ENCODE measurements around the gene GNB1. TPM values are rescaled to one million over a fixed set of nuclear protein-coding genes. Genes with fewer than 3 reads are reported as not detected.

Gene GNB1
- total RNA-seq, 1 donor from 2014 or later: 182 TPM

- no peak for ATAC-seq
- intact Hi-C loops (cut with DNase I): no loop called here
- peak; percentile 61 for DNase-seq (ENCODE audit: missing footprints)
Measured at GRCh38 chr1:1914101-1914970, 23.4 kb upstream of the GNB1 start.

DNA sequence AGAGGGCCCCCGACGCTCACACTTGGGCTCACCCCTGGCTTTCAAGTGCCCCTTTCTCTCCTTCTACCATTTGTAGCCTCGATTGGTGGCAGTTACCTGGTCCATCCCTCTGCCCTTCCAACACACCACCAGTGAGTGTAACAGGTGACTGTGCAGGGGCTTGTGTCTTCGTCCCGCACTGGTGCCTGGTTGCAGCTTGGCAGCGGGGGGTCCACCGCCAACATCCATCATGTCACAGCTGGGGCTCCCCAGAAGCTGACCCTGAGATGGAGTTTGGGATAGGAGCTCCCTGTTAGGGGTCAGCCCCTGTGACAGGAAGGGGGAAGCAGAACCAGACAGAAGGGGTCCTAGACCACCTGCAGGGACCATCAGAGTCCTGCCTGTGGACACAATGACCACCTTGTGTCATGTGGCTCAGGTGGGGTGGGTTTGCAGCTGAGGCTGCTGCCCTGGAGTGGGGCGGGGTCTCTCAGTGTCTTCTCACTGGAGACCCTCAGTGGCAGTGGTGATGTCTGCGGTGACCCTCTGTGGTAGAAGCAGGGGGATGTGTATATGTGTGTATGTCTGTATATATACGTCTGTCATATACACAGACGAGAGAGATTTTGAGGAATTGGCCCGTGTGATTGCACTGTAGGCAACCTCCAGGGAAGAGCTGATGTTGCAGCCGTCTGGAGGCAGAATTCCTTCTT lies 20.6 kb upstream of the GNB1 start:
- intact Hi-C loops (cut with DNase I): no loop called here
- DNase-seq (ENCODE audit: missing footprints): peak; percentile 3
- no peak for ATAC-seq

DNA sequence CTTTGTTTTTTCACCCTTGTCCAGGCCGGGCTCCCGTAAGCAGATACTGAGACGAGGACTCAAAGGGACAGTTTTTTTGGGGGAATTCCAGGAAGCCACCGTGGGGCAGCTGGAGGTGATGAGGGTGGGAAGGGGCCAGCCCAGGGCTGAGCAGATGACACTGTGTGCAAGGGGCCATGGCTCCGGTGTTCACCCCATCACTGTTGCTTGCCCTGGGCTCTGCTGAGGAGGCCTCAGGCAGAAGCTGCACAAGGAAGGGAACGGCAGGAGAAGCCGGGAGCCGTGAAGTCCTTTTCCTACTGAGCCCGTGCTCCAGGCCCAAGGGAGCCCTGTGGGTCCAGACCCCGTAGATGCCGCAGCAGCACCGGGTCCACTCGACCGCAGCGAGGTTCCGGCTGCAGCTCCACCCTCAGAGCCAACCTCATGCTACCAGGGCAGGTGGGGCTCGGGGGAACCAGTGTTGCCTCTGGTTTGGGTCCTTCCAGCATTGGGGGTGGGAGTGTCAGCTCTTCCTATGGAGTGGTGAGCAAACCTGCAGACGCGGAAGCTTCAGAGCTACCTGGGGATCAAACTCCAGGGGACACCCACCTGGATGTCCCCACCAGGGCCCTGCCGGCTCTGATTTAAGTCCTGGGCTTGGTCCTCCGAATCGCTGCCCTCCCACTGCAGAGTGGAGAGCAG lies 19.9 kb upstream of the GNB1 start:
- intact Hi-C loops (cut with DNase I): no loop called here
- DNase-seq (ENCODE audit: missing footprints) (peak; percentile 50), ATAC-seq (no peak)

DNA sequence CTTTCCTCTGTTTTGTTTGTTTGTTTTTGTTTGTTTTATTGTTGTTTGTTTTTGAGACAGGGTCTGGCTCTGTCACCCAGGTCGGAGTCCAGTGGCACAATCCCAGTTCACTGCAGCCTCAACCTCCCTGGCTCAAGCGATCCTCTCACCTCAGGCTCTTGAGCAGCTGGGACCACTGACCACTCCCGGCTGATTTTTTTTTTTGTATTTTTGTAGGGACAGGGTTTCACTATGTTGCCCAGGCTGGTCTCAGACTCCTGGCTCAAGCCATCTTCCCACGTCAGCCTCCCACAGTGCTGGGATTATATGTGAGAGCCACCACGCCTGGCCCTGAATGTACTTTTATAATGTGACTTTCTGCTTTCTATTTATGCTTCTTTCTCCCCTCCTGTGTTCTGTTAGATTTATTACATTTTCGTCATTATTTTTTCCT lies 19.2 kb upstream of the GNB1 start:
- ATAC-seq (no peak), DNase-seq (ENCODE audit: missing footprints) (no peak)
- intact Hi-C loops (cut with DNase I): no loop called here

- ATAC-seq (peak; percentile 9), DNase-seq (ENCODE audit: missing footprints) (no peak)
- intact Hi-C loops (cut with DNase I): loop anchor here (5.0 kb wide), 1 partner anchor 126 kb away; no protein-coding TSS in a partner anchor
Measured at GRCh38 chr1:1908506-1908791, 17.6 kb upstream of the GNB1 start.

DNA sequence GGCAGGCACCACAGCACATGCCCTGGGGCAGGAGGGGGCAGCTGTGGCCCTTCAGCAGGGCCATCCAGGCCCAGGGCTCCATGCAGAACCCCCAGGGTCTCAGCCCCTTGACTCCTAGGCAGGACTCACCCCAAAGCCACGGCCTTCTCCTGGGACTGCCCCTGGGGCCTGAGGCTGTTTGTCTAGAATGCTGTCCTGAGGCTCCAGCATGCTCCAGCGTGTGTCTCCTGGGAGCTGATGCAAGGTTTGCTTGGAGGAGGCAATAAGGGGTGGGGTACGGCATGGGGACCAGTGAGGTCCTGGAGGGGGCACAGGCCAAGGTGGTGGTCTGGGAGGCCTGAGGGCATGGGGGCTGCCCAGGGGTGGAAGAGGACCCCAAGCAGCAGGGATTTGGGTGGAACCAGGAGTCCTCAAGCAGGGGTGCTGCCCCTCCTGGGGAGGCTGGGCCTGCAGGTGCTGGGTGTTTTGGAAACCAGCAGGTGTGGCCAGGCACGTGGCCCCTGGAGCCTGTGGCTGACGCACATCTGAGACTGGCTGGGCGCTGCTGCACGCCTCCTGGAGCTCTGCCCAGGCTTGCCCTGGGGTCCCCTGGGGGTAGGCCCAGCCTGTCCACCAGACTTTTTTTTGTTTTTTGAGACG lies 16.3 kb upstream of the GNB1 start:
- intact Hi-C loops (cut with DNase I): loop anchor here (5.0 kb wide), 1 partner anchor 125 kb away; no protein-coding TSS in a partner anchor
- ATAC-seq (no peak), DNase-seq (ENCODE audit: missing footprints) (peak; percentile 63)

GRCh38 chr1:1906185-1907097 lies 15.6 kb upstream of the GNB1 start:
- DNase-seq (ENCODE audit: missing footprints): peak; percentile 93
- intact Hi-C loops (cut with DNase I): loop anchor here (5.0 kb wide), 1 partner anchor 124 kb away; no protein-coding TSS in a partner anchor
- ATAC-seq: peak; percentile 71

GRCh38 chr1:1903224-1903623 lies 12.3 kb upstream of the GNB1 start:
- ATAC-seq (no peak), DNase-seq (ENCODE audit: missing footprints) (no peak)
- intact Hi-C loops (cut with DNase I): no loop called here

DNA sequence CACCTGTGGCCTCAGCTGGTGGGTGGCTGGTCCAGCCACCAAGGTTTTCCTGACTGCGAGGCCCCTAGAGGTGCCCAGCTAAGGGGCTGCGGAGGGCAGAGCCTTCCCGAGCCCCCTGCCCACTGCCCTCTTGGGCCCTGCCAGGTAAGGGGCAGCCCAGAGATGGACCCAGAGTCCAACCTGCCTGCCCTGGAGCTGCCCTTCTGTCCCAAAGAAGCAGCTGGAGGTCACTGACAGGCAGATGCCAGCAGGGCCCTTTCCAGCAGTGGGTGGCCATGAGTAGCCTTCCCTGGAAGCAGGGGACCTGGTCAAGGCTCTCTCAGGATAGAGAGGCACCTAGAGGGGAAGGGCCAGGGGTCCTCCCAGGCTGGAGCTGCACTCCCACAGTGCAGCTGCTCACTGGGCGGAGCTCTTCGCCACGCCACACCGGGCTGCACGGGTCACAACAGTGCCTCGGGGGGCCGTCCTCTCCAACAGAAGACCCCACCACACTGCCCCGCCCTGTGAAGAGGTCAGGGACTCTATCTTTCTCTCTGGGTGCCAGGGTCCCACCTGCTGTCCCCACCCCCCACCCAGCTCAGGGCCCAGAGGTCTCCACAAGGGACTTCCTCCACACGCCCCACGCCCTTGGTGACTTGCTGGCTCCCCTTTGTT lies 10.9 kb upstream of the GNB1 start:
- intact Hi-C loops (cut with DNase I): no loop called here
- ATAC-seq (no peak), DNase-seq (ENCODE audit: missing footprints) (peak; percentile 47)

DNA sequence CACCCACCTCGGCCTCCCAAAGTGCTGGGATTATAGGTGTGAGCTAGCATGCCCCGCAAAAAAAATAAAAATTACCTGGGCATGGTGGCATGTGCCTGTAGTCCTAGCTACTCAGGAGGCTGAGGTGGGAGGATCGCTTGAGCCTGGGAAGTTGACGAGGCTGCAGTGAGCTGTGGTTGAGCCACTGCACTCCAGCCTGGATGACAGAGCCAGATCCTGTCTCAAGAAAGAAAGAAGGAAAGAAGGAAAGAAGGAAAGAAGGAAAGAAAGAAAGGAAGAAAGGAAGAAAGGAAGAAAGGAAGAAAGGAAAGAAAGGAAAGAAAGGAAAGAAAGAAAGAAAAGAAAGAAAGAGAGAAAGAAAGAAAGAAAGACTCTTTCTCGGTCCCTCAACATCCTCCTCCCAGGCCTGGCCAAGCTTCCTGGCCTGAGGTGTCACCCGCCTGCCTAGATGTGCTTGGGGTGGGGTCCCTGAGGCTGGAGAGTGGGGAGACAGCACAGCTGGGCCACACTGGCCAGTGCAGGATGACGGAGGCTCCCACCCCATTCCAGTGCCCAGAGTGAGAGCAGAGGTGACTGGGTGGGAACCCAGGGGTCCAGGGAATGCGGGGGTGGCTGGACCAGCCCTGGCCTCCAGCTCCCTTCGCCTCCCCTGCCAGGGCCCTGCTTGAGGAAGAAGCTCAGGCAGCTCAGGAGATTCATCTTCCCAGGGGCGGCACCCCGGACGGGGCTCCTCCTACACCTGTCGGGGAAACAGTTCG lies 10.2 kb upstream of the GNB1 start:
- DNase-seq (ENCODE audit: missing footprints): peak; percentile 9
- ATAC-seq: no peak
- intact Hi-C loops (cut with DNase I): no loop called here

- no peak for ATAC-seq
- intact Hi-C loops (cut with DNase I): no loop called here
Measured at GRCh38 chr1:1899967-1900327, 9.1 kb upstream of the GNB1 start.

GRCh38 chr1:1899266-1899966 lies 8.5 kb upstream of the GNB1 start:
- intact Hi-C loops (cut with DNase I): no loop called here
- DNase-seq (ENCODE audit: missing footprints) (peak; percentile 55), ATAC-seq (no peak)

More at GRCh38 chr1:1899967-1900327, 9.1 kb upstream of the GNB1 start:
- peak; percentile 20 for DNase-seq (ENCODE audit: missing footprints)

DNA sequence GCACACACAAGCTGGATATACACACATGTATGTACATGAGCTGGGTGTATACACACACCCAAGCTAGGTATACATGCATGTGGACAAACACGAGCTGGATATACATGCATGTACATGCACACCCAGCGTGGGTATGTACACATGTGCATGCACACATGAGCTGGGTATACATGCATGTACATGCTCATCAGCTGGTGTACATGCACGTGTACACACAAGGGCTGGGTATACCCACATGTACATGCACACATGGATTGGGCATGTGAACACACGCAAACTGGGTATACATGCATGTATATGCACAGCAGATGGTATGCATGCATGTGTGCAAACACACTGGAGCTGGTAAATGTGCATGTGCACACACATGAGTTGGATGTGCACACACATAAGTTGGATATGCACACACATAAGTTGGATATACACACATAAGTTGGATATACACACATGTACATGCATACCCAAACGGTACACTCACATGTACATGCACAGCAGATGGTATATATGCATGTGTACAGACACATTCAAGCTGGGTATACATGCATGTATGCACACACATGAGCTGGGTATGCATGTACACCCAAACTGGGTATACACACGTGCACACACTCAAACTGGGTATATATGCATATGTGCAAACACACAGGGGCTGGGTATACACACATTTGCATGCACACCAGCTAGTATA lies 7.5 kb upstream of the GNB1 start:
- ATAC-seq (no peak), DNase-seq (ENCODE audit: missing footprints) (no peak)
- intact Hi-C loops (cut with DNase I): no loop called here

GRCh38 chr1:1895456-1896336 lies 4.8 kb upstream of the GNB1 start:
- DNase-seq (ENCODE audit: missing footprints): peak; percentile 40
- intact Hi-C loops (cut with DNase I): no loop called here
- no peak for ATAC-seq

GRCh38 chr1:1895060-1895418 lies 4.2 kb upstream of the GNB1 start:
- intact Hi-C loops (cut with DNase I): no loop called here
- ATAC-seq: no peak
- no peak for DNase-seq (ENCODE audit: missing footprints)

Data from Right ventricle myocardium inferior (tissue), 1 donor.